AG20443 (cell line): ENCODE measurements around the gene KAZN.

Experiments used
- DNase-seq: peaks from one replicate; pipeline ENCODE4 v3.0.0; 2012; ENCODE audit warnings: low spot score, mixed read lengths

Gene KAZN

DNA sequence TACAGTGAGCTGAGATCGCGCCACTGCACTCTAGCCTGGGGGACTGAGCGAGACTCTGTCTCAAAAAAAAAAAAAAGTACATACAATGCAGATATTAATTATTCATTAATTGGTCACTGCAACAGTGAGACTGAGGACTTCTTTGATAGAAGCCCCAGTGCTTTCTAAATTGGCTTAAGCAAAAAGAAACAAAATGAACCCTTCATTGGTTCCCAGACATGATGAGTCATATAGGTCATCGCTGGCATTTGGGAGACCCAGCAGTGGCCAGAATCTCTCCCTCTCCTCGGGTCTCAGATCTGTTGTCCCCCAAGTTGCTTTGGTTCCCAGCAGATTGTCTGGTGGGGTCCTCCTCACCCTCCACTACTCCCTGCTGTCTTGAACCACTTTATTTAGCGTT lies 144.9 kb downstream of the KAZN start:
- DNase-seq: no peak

DNA sequence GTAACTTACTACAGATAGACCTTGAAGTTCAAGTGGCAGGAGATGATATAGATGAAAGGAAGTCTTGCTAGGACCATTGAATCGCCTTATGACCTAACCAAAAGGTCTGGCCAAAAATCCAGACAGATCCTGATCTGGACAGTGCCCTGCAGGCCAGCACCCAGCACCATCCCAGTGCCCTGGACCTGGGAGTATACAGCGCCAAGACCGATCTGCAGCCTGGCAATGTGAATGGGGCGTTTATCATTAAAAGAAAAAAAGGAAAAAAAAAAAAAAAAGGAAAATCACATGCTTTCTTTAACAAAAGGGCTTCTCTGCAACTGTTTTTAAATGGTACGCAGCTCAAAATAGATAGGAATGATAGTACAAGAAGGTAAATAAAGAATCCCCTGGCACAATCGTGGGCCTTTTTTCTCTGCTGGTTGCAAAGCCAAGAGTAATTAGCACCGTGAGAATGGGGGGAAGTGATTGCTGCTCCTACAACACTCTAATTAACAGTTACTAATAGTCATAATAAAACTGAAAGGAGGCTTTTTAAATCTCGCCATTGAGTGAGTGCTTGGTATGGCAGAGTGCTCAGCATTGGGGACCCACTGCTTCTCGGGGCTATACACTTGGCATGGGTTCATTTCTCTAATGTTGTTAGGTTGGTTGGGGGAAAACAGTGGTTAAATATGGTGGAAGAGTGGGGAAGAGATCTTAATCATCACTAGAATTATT lies 146.7 kb downstream of the KAZN start:
- DNase-seq: no peak

DNA sequence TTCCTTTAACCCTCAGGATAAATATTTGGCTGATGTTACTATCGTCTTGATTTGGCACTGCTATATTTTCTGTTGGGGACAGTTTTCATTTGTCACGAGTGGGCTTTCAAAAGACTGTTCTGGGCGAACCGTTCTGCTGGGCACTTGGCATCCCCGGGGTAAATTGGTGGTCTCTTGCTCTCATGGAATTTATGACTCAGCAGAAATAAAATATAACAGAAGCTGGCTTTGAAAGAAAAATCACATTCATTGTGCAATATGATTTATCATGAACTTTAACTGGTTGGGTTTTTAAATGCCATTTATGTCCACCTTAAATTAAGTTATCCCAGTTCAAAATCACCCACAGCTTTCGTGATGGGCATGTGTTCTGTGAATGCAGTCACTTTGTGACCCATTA lies 147.3 kb downstream of the KAZN start:
- DNase-seq: no peak

DNA sequence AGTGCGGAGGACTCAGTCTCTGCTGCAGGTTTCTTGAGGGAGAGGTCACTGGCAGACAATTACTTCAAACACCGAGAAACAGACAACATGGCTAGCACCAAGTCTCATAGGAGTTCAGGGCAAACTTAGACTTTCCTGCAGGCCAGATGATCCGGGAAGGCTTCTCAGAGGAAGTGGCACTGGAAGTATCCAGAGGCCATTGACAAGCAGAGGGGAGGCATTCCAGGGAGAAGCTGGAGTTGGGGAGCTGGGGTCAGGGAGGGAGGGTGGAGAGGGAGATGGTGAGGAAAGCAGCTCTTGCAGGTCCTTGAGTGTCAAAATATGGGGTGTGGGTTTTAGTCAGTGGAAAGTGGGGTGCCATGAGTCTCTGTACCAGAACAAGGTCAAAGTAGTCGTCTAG lies 147.9 kb downstream of the KAZN start:
- no peak for DNase-seq

DNA sequence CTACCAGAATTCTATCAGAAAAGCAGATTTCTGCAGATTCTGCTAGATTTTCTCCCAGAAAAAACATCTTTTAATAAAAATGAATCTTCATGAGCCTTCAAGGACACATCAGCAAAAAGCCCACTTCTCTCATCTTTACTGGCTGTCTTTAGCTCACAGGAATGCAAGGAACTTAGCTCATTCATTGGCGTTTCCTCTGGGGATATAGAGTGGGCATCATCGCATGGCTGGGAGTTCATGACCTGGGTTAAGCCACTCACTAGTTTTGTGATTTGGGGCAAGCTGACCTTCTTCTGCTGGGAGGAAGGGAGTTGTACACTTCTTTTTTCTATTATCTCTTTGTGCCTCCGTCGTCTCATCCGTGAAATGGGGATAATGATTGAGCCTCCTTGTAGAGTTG lies 149.7 kb downstream of the KAZN start:
- DNase-seq: no peak

DNA sequence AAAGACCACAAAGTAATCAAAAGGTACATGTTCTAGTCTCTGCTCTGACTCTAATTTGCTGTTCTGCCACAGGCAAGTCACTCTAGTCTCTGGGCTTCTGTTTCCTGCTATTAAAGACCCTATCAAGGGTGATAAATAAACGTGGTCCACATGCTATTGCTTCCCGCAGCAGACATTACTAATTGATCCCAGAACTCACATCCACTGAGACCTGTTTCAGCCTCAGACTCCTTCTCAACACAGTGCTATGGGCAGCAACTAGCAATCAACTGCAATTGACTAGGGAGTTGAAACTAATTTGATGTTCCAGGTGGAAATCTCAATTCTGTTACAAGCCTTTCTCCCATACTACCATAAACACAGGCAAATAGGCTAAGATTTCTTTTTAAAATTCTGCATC lies 150.5 kb downstream of the KAZN start:
- DNase-seq: no peak

DNA sequence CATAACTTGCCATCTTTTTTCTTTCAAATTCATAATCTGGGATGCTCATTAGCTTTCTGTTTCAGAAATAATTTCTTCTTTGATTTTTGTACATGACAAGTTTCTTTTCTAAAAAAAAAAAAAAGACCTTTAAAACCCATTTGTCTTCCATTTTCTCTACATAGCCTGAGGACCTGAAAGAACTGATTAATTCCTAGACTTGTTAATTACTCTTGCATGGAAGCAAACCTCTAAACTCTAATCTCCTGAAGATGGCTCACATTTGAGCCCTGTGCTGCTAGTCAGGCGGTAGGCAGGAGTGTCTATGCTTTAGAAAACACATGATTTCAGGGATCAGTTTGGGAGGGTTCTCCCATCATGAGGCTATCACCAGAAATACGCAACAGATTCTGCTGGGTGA lies 152.0 kb downstream of the KAZN start:
- DNase-seq: no peak

DNA sequence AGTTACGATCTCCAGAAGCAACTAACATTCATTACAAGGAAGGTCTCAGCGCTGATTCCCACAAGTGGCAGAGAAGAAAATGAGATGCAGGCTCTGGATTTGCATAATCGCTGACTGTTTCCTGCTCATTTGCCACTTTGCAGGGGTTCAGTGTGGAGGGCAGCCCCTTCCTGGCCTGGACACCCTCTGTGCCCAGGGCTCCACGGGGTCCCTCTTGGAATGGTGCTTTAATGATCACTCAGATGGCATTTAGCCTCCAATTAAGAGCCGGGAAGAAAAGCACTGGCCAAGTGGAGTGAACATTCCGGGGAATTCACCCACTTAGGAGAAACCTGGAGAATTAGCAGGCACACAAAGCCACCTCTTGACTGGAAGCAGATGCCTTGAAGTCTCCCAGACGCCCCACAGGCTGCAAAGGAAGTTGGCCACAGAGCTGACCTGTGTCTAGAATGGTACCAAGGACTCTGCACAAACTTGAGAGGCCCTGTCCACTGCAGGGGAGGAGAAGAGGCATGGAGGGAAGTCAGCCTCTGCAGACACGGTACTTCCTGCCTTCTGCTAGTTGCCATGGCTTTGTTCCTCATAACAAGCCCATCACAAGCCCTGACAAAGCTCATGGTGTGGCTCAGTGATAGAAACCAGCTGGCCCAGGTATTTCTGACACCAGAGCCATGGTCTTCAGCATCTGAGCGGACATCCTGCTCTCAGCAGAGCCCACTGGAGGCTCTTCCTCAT lies 157.2 kb downstream of the KAZN start:
- DNase-seq: no peak

DNA sequence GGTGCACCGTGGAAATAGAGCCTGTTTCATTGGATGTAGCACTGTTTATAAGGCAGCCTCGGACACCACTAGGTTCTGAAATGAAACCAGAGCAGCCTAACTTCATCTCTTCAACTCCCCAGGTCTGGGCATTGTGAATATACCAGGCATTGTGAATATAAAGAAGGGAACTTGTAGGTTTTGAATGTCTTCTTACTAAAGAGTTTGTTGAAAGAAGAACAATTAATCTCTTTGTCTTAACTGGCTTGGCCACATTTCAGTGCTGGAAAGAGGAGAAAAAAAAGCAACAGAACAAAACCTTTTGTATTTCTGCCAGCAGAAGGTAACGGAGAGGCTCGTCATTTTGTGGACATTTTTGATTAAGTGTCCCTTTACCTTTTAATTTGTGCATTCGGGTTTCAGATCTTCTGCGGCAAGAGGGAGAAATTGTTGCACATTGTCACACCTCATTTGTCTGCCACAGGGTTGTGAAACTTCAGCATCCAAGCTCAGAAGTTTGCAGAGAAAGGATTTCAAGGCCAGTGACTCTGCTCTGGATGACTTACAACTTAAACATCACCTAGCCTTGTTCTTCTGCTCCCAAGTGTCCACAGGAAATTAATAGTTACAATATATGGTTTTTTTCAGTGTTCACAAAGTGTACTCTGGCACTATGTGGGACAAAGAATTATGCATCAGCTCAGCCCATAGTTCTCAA lies 158.3 kb downstream of the KAZN start:
- no peak for DNase-seq

DNA sequence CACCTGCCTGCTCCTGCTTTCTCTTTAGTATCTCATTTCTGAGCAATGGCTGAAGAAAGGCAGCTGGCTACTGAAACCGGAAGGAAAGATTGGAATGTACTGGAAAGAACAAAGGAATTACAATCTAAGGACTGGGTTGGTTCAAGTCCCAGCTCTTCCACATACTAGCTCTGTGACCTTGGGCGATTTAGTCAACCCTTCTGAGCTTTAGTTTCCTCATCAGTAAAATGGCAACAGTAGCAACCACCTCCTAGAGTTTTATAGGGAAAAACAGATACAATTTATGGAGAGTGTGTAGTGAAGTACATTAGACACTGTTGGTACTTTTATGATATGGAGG lies 158.8 kb downstream of the KAZN start:
- no peak for DNase-seq

DNA sequence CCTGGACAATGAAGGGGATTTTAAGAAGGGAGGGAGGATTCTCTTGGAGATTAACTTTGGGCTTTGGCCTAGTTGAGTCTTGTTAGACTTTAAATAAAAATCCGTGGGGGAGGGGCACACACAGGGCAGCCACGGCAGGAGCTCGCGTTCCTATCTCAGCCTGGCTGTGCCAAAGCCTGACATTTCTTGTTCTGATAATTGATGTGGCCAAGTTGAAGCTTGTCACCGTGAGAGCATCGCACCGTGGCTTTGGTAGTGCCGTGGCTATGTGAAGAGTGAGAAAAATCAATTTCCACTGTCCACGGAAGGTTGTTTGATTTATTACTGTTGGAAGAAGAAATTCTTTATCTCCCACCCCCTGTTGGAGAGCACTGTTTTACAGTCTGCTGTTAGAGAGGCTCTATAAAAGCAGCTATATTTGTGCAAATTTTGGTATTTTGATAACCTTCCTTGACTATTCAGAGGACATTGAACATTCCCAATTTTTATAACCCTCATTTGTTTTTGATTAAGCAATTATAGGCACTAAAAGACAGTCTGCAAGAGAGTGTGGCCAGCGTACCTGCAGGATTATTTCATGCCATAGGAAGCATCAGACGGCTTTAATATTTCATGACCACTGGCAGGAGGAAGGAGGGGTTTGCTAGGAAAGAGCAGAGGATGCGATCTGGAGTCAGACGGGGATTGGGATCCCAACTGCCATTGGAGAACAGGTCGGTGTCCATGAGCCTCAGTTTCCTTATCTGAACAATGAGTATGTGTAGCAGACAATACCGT lies 160.7 kb downstream of the KAZN start:
- DNase-seq: no peak

DNA sequence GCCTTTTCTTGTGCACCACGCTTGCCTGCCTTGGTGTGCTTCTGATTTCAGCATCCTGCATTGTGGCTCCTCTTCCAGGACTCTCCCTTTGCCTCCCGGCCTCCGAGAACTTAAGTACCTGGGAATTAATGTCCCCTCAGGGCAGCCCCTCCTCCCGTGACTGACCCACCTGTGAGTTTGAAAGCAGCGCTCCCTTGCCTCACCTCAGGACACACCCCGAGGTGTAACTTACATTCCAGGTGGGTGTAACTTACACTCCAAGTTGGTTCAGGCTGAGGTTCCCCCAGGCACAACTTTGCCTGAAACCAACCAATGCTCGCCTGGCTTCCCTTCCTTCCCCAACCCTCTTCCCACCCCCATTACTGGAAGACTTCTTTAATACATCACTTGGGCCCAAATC lies 161.4 kb downstream of the KAZN start:
- no peak for DNase-seq

DNA sequence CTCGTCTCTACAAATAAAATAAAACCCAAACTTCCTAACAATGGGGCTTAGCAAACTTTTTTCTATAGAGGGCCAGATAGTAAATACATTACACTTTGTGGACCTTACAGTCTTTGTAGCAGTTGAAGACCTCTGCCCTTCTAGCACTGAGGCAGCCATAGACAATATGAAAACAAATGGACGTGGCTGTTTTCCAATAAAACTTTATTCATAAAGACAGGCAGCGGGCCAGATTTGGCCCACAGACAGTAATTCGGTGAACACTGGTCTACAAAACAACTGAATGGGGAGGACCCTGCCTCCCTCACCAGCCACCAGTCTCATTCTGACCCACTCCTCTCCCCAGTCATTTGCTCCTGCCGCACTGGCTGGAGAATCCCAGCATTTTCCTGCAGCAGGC lies 162.3 kb downstream of the KAZN start:
- DNase-seq: no peak

DNA sequence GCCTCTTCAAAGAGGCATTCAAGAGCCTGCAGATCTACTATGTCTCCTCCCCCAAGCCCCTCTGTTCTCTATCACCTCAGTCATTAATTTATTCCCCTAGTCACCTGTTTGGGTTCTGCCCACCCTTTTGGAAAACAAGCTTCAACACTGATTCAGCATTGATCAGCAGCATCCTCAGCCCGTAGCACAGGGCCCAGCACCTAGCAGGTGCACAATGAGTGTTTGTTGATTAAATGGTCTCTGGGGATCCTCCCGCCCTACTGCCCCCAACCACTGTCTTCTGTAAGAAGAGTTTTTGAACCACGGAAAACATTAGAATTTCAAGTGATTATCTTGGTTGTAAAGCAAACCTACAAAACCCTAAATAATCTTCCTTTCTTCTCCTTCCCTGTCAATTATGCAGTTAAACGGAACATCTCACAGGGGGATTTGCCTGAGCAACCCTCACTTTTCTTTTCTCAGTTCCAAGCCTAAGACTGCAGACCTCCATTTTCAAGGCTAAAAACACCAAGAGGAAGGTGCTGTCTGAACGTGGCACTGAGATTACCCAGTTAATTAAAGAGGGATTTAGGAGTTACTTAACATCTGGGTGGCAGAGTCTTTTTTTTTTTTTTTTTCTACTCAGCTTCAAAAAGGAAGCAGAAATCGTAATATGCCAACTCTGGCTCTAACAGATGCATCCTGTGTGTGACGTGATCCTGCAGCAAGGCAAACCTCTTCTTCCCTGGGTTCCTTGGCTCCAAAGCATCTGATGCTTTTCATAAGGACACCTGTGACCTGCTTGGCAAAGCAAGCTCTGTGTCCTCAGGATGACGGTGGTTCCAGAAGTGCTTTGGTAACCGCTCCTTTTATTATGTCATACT lies 163.0 kb downstream of the KAZN start:
- DNase-seq: no peak

DNA sequence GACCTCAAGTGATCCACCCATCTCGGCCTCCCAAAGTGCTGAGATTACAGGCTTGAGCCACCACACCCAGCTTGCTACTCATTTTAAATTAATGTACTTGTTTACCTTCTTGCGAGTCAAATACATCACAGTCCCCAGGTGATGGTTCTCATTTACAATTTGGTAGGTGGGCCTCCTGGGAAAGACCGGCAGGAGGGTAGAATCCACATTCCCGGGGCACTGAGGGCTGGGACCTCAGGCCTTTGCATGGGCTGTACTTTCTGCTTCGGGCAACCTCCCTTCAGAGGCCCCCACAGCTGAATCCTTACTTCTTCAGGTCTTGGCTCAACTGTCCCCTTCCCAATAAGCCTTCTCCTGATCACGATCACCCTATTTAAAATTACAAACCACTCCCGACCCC lies 165.5 kb downstream of the KAZN start:
- DNase-seq: no peak

DNA sequence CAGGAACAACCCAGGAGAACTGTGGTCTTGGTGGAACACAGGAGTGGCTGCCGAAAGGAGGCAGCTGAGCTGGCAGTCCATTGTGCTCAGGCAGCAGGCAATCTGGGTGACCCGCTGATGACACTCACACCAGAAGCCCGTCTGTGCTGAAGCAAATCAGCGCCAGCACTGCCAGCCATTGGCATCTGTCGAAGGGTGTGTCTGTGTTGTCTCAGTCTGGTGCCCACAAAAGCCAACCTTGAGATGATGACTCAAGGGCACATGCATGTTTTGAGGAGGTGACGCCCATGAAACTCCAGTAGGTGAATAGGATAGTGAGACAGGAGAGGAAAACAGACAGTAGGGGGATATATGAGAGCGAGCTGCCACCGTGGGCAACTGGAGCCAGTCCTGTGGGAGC lies 167.3 kb downstream of the KAZN start:
- no peak for DNase-seq

DNA sequence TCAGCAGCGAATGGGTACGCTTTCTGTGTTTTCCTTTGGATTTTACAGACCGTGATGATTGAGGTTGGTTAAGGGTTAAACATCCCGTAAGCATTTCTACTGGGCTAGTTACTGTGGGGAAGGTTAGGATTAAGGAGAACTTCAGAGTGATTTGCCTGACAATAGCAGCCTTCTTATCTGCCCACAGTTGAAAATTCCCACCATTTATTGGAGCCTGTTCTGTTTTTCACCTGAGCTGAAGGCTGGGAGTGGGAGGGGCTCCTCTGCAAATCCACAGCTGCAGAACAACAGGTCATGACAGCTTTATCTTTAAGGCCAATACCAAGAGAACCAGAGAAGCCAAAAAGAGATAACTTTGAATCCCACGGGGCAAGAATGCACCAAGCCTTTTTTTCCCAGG lies 168.6 kb downstream of the KAZN start:
- DNase-seq: no peak

DNA sequence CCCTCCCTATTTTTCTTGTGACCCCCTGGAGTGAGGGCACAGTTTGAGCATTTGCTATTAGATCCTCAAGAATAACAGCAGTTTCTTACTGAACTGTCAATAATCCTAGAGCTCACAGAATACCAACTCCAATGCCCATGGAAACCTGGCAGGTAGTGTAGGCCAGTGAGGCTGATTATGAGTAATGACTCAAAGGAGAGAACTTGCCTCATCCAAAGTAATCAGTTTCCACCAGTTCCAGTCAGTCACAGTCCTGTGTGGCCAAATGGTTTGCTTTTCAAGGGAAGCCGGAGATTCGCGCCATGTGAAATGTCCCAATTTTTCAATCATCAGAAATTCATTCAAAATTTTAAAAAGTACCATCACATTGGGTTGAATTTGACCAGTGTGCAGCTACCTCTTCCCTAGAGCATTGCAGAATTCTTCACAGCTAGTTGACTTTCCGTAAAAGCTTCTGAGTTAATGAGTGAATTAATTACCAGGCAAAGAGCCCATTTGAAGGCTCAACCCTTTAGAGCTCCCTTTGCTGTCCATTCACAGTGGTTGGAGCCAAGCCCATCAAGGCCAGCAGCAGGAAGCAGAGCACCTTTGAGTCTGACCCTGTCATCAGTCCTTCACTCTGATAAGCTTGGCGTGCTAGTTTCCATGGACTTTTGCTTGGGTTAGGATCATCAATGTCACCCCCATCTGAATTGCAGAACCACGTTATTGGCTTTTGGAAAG lies 170.3 kb downstream of the KAZN start:
- no peak for DNase-seq

DNA sequence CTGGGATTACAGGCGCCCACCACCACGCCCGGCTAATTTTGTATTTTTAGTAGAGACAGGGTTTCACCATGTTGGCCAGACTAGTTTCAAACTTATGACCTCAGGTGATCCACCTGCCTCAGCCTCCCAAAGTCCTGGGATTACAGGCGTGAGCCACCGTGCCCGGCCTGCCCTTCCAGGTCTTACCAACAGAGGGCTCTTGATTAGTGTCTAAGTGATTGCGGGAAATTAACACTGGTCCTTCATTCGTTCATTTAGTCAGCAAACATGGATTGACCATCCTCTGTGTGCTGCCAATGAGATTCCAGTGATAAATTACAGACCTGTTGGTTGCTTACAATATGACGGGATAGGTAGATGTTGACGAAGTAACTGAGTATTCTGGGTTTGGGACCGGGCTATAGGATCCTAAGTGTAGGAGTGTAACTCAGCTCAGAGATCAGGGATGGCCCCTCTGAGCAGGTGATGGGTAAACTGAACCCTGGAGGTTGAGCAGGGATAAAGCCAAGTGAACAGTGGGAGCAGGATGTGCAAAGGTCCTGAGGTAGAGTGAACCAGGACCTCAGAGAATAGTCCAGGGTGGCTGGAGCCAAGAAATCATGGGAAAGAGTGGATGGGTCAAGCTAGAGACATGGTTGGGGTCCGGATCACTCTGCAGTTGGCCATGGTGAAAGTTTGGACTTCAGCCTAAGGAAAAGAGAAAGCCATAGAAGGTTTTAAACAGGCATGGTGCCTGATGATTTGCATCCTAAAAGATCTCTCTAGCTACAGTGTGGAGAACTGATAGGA lies 171.2 kb downstream of the KAZN start:
- DNase-seq: no peak

DNA sequence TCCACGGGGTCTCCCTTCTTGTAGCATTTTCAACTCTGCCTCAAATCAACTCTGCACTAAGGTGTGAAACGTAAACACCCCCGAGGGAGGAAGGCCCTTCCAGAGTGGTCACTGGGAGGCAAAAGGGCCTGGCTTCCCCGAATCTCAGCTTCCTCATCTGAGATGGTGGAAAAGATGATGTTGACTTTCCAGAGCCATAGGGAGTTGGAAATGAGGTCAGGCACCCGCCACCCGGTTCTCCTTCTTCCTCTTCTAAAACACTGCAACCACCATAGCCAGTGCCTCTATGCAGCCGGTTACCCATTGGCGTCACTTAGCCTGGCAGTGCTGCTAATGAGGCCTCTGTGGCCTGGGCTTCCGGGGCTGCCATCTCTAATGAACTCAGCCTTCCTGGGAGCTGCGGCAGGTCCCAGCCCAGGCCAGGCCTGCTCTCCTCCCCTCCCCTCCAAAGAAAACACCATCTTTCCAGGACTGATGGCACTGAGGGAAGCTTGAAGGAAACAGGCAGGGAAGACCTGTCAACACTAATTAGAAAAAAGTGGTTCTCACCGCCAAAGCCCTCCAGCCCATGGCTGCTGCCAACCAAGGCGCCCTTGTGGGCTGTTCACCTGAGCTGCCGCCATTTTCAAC lies 175.0 kb downstream of the KAZN start:
- no peak for DNase-seq
